ENCODE data around the gene C6orf89. TPM values are rescaled to one million over a fixed set of nuclear protein-coding genes. Genes with fewer than 3 reads are reported as not detected.

C6orf89 gene
- total RNA-seq, 2 experiments from 2014 or later = 47.5 to 58.1 TPM

DNA sequence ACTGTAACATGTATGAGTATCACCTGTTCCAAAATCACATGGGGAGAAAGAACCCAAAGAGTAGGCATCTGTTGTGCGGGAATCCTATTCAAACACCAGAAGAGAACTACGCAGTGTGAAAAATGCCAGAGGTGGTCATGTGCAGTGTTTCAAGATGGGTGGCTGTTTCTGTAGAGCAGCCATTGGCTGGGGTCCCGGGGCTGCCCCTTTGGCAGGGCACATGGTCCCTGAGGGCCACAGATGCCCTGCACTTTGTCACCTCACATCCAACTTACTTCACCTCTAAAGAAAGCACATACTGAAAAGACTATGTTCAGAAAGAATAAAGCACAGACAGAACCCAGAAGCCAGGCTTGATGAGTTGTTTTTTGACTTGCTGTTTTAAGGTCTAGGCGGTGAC, 87.9 kb downstream of the C6orf89 start:
- peaks cover 70% of the 10 kb centered on the region for H3K36me3 Mint-ChIP-seq (ENCODE audit: low read depth)
- ChIA-PET CTCF (interaction anchor here (0.7 to 1.0 kb wide), 2 partner anchors 10 to 44 kb away, joined by 3 read pairs; no protein-coding TSS in a partner anchor), POLR2A (no interaction called here)
- H3K9me3 Mint-ChIP-seq = no peaks in the 10 kb centered on the region
- H3K4me1 Mint-ChIP-seq = peaks cover 3% of the 10 kb centered on the region
- no peak overlapping the region for H3K4me3 Mint-ChIP-seq
- H3K27me3 Mint-ChIP-seq = no peaks in the 10 kb centered on the region
- DNase-seq = no peak
- no peak overlapping the region for H3K27ac Mint-ChIP-seq

DNA sequence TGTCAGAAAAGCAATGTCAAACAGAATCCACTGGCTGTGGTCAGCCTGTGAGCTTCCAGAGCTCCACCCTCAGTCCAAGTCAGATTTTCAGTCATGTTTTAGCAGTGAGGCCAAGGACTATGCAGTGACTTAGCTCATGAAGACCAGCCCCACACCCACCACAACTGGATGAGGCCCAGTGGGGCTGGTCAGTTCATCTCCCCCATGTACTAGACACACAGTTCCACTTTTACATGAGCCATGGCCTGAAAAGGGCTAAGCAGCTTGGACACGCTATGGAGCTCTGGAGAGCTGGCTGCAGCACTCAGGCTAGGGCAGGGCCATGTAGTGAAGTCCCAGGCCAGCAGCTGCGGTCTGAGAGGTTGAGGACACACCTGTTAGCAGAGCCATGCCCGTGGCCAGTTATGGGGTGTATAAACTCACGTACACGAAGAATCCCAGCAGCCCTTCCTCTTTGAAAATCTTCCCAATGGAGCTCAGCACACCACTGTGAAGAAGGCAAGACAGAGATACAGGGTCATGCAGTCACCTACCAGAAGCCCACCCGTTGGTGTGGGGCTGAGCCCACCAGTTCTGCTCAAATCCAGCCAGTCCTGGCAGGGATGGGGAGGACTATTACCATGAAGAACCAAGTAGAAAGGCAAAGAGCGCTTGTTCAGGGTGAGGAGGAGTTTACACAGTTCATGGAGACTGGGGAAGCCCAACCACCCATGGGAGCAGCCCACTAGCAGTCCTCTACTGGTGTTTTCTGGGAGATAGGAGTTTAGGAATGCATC, 89.7 kb downstream of the C6orf89 start:
- Mint-ChIP-seq H3K27ac (no peak overlapping the region), H3K4me1 (peaks cover 20% of the 10 kb centered on the region), H3K27me3 (no peaks in the 10 kb centered on the region), H3K4me3 (no peak overlapping the region), H3K36me3 (ENCODE audit: low read depth) (peaks cover 67% of the 10 kb centered on the region), H3K9me3 (no peaks in the 10 kb centered on the region)
- no peak for DNase-seq
- ChIA-PET POLR2A (no interaction called here), CTCF (interaction anchor here (1.3 kb wide), 2 partner anchors 26 to 43 kb away, joined by 3 to 6 read pairs; no protein-coding TSS in a partner anchor)

DNA sequence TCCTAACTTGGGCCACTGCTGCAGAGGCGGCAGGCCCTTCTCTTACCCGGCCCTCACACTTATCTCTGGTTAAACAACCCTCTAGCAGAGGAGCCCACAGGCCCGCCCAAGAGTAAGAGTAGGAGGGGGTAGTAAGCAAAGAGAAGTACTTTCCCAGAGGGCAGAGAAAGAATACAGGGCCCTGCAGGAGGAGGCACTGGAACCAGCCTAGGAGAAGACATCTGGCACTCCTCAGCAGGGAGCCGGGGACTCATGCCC, 90.2 kb downstream of the C6orf89 start:
- Mint-ChIP-seq H3K4me3 (no peak overlapping the region), H3K27ac (no peak overlapping the region), H3K9me3 (no peaks in the 10 kb centered on the region), H3K27me3 (no peaks in the 10 kb centered on the region), H3K4me1 (peaks cover 25% of the 10 kb centered on the region), H3K36me3 (ENCODE audit: low read depth) (peaks cover 70% of the 10 kb centered on the region)
- CTCF ChIA-PET = interaction anchor here (1.3 kb wide), 2 partner anchors 26 to 42 kb away, joined by 3 to 6 read pairs; no protein-coding TSS in a partner anchor
- POLR2A ChIA-PET = no interaction called here
- DNase-seq = no peak

DNA sequence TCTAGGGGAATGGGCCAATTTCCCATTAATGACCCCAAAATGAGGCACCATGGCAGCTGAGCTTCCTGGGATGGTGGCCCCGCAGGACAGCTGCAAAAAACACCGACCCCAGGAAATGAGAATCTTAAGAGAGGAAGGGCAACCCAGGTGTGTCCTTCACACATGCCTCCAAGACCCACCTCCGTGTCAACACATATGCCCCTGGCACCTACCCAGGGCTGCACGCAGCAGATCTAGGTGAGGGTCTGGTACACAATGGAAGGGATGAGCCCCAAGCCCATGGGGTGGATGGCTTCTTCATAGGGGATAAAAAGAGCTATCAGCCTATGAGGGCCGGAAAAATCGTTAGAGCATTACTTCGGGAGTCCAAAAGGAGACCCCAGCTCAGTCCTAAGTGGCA, 90.8 kb downstream of the C6orf89 start:
- ChIA-PET POLR2A (no interaction called here), CTCF (interaction anchor here (1.5 kb wide), 1 partner anchor 102 kb away, joined by 3 read pairs; no protein-coding TSS in a partner anchor)
- DNase-seq = no peak
- H3K4me1 Mint-ChIP-seq = peaks cover 28% of the 10 kb centered on the region
- no peak overlapping the region for H3K27ac Mint-ChIP-seq
- no peaks in the 10 kb centered on the region for H3K27me3 Mint-ChIP-seq
- peaks cover 70% of the 10 kb centered on the region for H3K36me3 Mint-ChIP-seq (ENCODE audit: low read depth)
- no peak overlapping the region for H3K4me3 Mint-ChIP-seq
- no peaks in the 10 kb centered on the region for H3K9me3 Mint-ChIP-seq

DNA sequence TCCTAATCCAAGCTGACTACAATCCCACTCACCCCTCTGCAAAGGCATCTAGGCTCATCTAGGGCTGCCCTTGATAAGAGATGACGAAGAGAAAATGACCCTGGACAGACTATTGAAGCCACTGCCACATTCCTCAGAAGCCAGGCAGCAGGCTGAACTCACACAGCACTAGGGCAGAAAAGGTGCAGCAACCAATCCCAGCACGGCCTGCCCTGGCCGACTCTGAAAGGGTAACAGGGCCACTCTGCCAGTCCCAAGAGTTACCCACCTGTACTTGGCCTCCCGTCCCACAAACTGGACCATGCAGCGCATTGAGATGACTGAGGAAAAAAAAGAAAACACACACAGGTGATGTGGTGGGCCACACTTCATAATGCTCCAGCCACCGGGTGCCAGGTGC, 91.2 kb downstream of the C6orf89 start:
- no peak overlapping the region for H3K4me3 Mint-ChIP-seq
- H3K36me3 Mint-ChIP-seq (ENCODE audit: low read depth) = peaks cover 70% of the 10 kb centered on the region
- no peak overlapping the region for H3K27ac Mint-ChIP-seq
- peaks cover 31% of the 10 kb centered on the region for H3K4me1 Mint-ChIP-seq
- no peak for DNase-seq
- ChIA-PET POLR2A (no interaction called here), CTCF (interaction anchor here (0.5 to 1.5 kb wide), 2 partner anchors 90 to 103 kb away, joined by 3 to 4 read pairs; no protein-coding TSS in a partner anchor)
- H3K27me3 Mint-ChIP-seq = no peaks in the 10 kb centered on the region
- H3K9me3 Mint-ChIP-seq = no peaks in the 10 kb centered on the region

DNA sequence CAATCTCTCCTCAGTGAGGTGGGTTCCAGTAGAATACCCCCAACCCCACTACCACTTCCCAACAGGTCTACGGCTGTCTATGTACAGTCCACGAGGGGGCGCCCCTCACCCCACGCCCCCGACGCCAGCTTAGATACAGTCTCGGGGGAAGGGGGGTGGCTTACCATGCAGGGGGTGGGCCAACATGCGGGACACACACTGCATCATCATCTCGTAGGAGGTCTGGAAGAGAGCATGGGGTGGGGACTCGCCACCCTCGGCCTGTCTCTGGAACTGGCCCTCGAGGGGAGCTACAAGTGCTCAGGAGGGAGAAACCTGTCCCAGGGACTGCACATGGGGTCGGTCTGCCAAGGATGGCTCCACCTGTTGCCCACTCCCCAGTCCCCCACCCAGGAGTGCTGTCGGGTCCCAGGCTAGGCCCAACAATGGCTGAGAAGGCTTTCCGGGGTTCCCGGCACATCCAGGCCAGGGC, 91.8 kb downstream of the C6orf89 start:
- DNase-seq = no peak
- H3K27me3 Mint-ChIP-seq = no peaks in the 10 kb centered on the region
- H3K9me3 Mint-ChIP-seq = no peaks in the 10 kb centered on the region
- ChIA-PET CTCF (interaction anchor here (0.5 to 1.5 kb wide), 2 partner anchors 91 to 103 kb away, joined by 3 to 4 read pairs; no protein-coding TSS in a partner anchor), POLR2A (no interaction called here)
- H3K4me1 Mint-ChIP-seq = peaks cover 34% of the 10 kb centered on the region
- H3K36me3 Mint-ChIP-seq (ENCODE audit: low read depth) = peaks cover 66% of the 10 kb centered on the region
- no peak overlapping the region for H3K27ac Mint-ChIP-seq
- no peak overlapping the region for H3K4me3 Mint-ChIP-seq

Other genes with a start within 250 kb of the C6orf89 start
- 10 to 100 TPM; 36.7 to 39.5 TPM for gene CDKN1A, start 207.2 kb upstream of the C6orf89 start, total RNA-seq
- gene RAB44, start 188.1 kb upstream of the C6orf89 start, total RNA-seq = under 1 TPM; 0.08 to 0.15 TPM
- under 1 TPM; 0.47 to 1.00 TPM for gene CPNE5, start 46.5 kb upstream of the C6orf89 start, total RNA-seq
- gene PPIL1, start 11.1 kb upstream of the C6orf89 start, total RNA-seq = 10 to 100 TPM; 27.0 to 29.3 TPM
- gene PI16, start 68.8 kb downstream of the C6orf89 start, total RNA-seq = 10 to 100 TPM; 13.5 to 15.1 TPM
- 100 to 1,000 TPM in 1 of 2 experiments, 10 to 100 TPM in 1; 94.7 to 107 TPM for gene MTCH1, start 100.2 kb downstream of the C6orf89 start, total RNA-seq
- gene FGD2, start 119.7 kb downstream of the C6orf89 start, total RNA-seq = 1 to 10 TPM; 1.5 to 2.1 TPM

Data from activated CD4-positive, alpha-beta T cell treated with anti-CD3 and anti-CD28 coated beads, Interleukin-2, amount 10 ng/mL, durations not matched to agents 7 days and 5 days (primary cell).